ENCODE data around the gene SLC22A13. TPM values are rescaled to one million over a fixed set of nuclear protein-coding genes. Genes with fewer than 3 reads are reported as not detected.

The SLC22A13 gene
- polyA plus RNA-seq, 1 experiment = 0.15 TPM

GRCh38 chr3:38311476-38311875 is 45.9 kb downstream of the SLC22A13 start:
- peaks cover 15% of the 10 kb centered on the region for H3K27me3 ChIP-seq (ENCODE audit: control insufficient read depth, insufficient read depth, low read length)
- no peaks in the 10 kb centered on the region for H3K9me3 ChIP-seq (ENCODE audit: control insufficient read depth, insufficient read depth, low read length)
- ChIA-PET POLR2A (no interaction called here), CTCF (no interaction called here)
- DNase-seq (ENCODE audit: low read depth, low spot score) = no peak
- H3K4me3 ChIP-seq (ENCODE audit: low read depth, low read length) = no peak overlapping the region
- no peak for TF ChIP-seq CTCF (IDR thresholded peaks at IDR 0.05; ENCODE audit: low read depth, low read length)
- no peak overlapping the region for H3K27ac ChIP-seq (ENCODE audit: low read depth, low read length)

- no peak for DNase-seq (ENCODE audit: low read depth, low spot score)
- CTCF ChIA-PET = interaction anchor here (0.6 kb wide), 1 partner anchor 35 kb away, joined by 3 read pairs; the partner anchor contains the start of gene XYLB
Observed at GRCh38 chr3:38311941-38312340, 46.3 kb downstream of the SLC22A13 start.

GRCh38 chr3:38312356-38312755 is 46.7 kb downstream of the SLC22A13 start:
- POLR2A ChIA-PET = no interaction called here
- CTCF ChIA-PET = interaction anchor here (0.6 kb wide), 1 partner anchor 34 kb away, joined by 3 read pairs; the partner anchor contains the start of gene XYLB
- Histone ChIP-seq H3K27ac (ENCODE audit: low read depth, low read length) (no peak overlapping the region), H3K4me3 (ENCODE audit: low read depth, low read length) (no peak overlapping the region), H3K27me3 (ENCODE audit: control insufficient read depth, insufficient read depth, low read length) (peaks cover 18% of the 10 kb centered on the region), H3K9me3 (ENCODE audit: control insufficient read depth, insufficient read depth, low read length) (no peaks in the 10 kb centered on the region)
- no peak for DNase-seq (ENCODE audit: low read depth, low spot score)
- TF ChIP-seq CTCF (IDR thresholded peaks at IDR 0.05; ENCODE audit: low read depth, low read length) = no peak

More at GRCh38 chr3:38311941-38312340, 46.3 kb downstream of the SLC22A13 start:
- no peak for TF ChIP-seq CTCF (IDR thresholded peaks at IDR 0.05; ENCODE audit: low read depth, low read length)
- Histone ChIP-seq H3K27me3 (ENCODE audit: control insufficient read depth, insufficient read depth, low read length) (peaks cover 16% of the 10 kb centered on the region), H3K27ac (ENCODE audit: low read depth, low read length) (no peak overlapping the region), H3K9me3 (ENCODE audit: control insufficient read depth, insufficient read depth, low read length) (no peaks in the 10 kb centered on the region), H3K4me3 (ENCODE audit: low read depth, low read length) (no peak overlapping the region)
- POLR2A ChIA-PET = no interaction called here

- CTCF ChIA-PET = interaction anchor here (1.1 kb wide), 1 partner anchor 33 kb away, joined by 3 read pairs; no protein-coding TSS in a partner anchor
- TF ChIP-seq CTCF (IDR thresholded peaks at IDR 0.05; ENCODE audit: low read depth, low read length) = no peak
- no peak overlapping the region for H3K27ac ChIP-seq (ENCODE audit: low read depth, low read length)
Observed at GRCh38 chr3:38313263-38313662, 47.7 kb downstream of the SLC22A13 start.

GRCh38 chr3:38313695-38314094 is 48.1 kb downstream of the SLC22A13 start:
- Histone ChIP-seq H3K4me3 (ENCODE audit: low read depth, low read length) (no peak overlapping the region), H3K27ac (ENCODE audit: low read depth, low read length) (no peak overlapping the region), H3K9me3 (ENCODE audit: control insufficient read depth, insufficient read depth, low read length) (no peaks in the 10 kb centered on the region), H3K27me3 (ENCODE audit: control insufficient read depth, insufficient read depth, low read length) (peaks cover 14% of the 10 kb centered on the region)
- no peak for DNase-seq (ENCODE audit: low read depth, low spot score)
- CTCF ChIA-PET = interaction anchor here (1.1 kb wide), 1 partner anchor 32 kb away, joined by 3 read pairs; no protein-coding TSS in a partner anchor
- POLR2A ChIA-PET = no interaction called here
- no peak for TF ChIP-seq CTCF (IDR thresholded peaks at IDR 0.05; ENCODE audit: low read depth, low read length)

More at GRCh38 chr3:38313263-38313662, 47.7 kb downstream of the SLC22A13 start:
- POLR2A ChIA-PET = no interaction called here
- no peak for DNase-seq (ENCODE audit: low read depth, low spot score)
- Histone ChIP-seq H3K4me3 (ENCODE audit: low read depth, low read length) (no peak overlapping the region), H3K9me3 (ENCODE audit: control insufficient read depth, insufficient read depth, low read length) (no peaks in the 10 kb centered on the region), H3K27me3 (ENCODE audit: control insufficient read depth, insufficient read depth, low read length) (peaks cover 15% of the 10 kb centered on the region)
